DMS 273 (cell line): ENCODE data around the gene FGD2.
"Not testable (repeated sequence)": the region's sequence is repeated elsewhere in the genome, so short reads cannot be mapped to it uniquely, and the experiment has no call there.

Experiments used
- DNase-seq: peaks from one replicate; lab custom pipeline; 2025; ENCODE audit not compliant: unreplicated experiment; lab: John Stamatoyannopoulos, UW

Gene FGD2

GRCh38 chr6:37038292-37039198 lies 33.1 kb downstream of the FGD2 start:
- peak; percentile 91 for DNase-seq

GRCh38 chr6:37039958-37040357 lies 34.5 kb downstream of the FGD2 start:
- no peak for DNase-seq

DNA sequence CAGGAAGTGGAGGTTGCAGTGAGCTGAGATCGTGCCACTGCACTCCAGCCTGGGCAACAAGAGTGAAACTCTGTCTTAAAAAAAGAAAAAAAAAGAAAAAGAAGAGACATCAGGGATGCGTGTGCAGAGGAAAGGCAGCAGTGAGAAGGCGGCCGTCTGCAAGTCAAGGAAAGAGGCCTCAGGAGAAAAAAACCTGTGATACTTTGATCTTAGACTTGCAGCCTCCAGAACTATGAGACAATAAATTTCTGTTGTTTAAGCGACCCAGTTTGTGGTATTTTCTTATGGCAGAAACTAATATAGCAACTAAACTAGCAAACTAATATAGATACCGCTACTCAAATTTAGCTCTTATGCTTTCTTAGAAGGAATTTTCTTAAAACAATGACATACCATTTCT lies 36.1 kb downstream of the FGD2 start:
- no peak for DNase-seq

GRCh38 chr6:37042150-37042549 lies 36.7 kb downstream of the FGD2 start:
- DNase-seq = no peak

- DNase-seq = not testable (repeated sequence)
Measured at GRCh38 chr6:37043091-37043490, 37.6 kb downstream of the FGD2 start.

DNA sequence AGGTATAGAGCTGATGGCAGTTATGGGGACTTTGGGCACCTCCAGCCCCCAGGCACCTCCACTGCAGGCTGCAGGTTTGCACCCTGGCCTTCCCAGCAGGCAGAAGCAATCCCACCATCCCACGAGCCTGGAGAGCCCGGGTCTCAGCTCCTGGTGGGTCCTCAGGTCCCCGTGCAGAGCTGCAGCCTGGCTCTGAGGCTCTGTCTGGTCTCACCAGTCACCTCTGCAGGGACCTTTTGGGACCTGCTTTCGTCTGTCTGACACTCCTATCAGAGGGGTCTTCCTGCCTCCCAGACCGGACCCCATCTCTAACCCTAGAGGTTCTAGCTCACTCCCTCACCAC lies 41.9 kb downstream of the FGD2 start:
- no peak for DNase-seq

GRCh38 chr6:37047689-37048402 lies 42.4 kb downstream of the FGD2 start:
- no peak for DNase-seq

DNA sequence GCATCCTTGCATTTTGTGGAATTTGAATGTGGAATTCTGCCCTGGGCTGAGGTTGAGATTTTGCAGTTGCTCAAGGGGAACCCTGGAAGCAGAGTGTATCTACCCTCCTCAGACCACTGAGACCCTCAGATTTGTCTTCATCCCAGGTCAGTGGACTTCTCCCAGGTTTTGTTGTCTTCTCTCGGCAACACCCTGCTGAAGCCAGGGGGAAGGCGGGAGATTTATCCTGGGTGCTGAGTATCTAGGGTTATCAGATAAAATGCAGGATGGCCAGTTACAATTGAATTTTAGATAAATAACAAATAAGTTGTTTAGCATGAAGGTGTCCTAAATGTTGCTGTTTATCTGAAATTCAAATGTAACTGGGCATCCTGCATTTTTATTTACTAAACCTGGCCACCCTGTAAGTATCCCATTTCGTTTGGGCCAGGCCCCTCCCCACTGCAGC lies 43.0 kb downstream of the FGD2 start:
- DNase-seq = no peak

DNA sequence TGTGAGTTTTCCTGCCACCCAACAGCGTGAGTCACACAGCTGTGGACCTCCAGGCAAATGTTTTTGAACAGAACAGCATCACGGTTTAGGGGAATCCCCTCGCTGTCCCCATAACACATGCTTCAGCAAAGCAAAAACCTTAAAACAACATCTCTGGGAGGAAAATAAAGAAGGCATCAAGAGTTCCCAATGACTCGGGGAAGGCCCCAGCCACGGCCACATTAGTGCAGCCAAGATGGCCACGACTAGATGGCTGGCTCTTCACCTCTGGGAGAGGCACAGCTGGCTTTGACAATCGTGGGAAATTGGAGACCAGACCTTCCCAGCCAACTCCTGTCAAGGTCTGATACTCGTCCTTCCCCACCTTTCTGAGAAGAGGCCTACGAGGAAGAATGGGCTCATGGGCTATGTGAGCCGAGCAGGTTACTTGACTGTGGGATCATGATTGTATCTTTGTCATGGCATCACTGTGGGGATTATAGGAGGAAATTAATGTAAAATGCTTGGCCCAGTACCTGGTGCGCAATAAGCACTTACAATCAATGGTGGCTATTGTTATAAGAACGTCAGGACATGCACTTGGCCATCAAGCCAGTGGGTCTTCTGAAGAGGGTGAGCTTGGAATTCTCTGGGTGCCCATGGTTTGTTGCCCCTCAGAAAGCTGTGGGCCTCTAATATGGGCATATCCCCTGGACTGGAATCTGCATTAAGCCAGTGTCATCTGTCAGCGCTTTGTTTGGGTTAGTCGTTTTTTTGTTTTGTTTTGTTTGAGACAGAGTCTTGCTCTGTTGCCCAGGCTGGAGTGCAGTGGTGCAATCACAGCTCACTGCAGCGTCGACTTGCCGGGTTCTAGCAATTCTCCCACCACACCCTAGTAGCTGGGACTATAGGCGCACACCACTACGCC lies 43.6 kb downstream of the FGD2 start:
- no peak for DNase-seq

- DNase-seq = no peak
Measured at GRCh38 chr6:37049758-37050044, 44.2 kb downstream of the FGD2 start.

DNA sequence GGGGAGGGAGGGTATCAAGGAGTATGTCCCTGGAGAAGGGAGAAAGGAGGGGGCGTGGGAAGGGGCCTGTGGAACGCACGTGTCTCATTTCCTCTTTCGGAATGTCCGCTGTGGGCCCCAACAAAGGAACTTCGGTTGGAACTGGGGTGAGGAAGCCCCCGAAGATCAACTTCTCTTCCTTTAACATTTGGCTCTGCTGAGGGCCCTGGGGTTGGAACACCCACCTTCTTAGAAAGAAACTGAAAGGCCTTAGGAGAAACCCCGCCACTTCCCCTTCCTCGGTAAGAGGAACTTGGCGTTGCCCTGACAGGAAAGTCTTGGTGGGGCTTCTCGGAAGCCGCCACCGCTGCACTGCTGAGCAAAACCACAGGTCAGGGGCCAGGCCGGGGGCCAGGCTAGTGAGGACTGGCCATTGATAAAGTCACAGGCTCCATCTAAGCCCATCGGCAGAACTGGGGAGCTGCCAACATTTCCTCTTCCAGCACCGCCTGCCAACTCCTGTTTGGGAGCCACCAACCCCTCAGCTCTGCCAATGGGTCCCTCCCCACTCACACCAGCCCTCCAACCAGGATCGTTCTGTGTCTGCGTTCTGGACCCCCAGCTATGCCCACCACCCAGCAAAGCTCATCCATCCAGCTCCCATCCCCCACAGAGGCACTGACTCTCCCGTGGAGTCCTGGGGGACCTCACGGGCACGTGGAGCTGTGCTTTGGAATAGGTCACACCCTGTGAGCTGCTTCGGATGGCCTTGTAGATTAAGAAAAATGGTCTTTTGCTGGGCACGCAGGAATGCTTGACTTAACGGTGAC lies 44.8 kb downstream of the FGD2 start:
- no peak for DNase-seq

DNA sequence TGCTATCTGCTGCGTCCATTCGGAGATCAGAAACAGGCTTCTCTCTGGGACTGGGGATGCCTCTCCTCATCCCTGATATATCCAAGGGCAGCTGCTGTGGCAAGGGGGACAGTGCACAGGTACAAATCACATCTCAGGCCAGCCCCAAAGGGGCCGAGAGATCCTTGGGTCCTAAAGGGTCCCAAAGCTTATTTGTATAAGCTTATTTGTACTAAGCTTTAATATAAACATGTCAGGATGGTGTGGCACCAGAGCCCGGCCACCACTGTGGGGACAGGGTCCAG lies 45.3 kb downstream of the FGD2 start:
- DNase-seq = no peak

GRCh38 chr6:37051138-37052026 lies 45.9 kb downstream of the FGD2 start:
- DNase-seq = peak; percentile 93

- DNase-seq = peak; percentile 36
Measured at GRCh38 chr6:37052027-37052628, 46.7 kb downstream of the FGD2 start.

GRCh38 chr6:37053683-37054082 lies 48.2 kb downstream of the FGD2 start:
- DNase-seq = no peak

- DNase-seq = no peak
Measured at GRCh38 chr6:37054171-37054570, 48.7 kb downstream of the FGD2 start.

DNA sequence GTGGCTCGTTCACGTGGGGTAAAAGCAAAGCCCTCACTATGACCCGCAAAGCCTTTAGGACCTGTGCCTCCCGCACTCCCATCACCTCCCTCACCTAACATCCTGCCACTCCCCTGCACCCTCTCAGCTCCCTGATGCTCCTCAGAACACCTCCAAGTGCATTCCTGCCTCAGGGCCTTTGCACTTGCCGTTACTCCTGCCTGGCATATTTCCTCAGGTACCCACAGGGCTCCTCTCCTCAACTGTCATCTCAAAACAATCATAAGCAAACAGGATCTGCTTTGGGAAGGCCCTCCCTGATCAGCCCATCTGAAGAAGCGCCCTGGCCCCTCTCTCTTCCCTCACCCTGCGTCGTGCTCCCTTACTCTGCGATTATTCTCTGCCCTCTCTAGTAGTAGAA lies 49.1 kb downstream of the FGD2 start:
- DNase-seq = no peak

DNA sequence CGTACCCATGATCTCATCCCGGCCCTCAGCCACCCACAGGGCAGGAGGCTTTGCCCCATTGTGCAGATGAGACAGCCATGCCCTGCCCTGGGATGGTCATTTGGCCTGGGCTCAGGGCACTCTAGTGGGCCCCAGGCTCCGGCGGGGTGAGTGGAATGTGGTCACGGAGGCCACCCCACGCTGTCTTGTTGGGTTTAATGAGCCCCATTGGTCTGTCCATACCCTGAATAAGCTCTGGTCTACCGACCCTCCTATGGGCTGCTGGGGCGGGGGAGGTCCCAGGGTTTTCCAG lies 50.6 kb downstream of the FGD2 start:
- DNase-seq = no peak

DNA sequence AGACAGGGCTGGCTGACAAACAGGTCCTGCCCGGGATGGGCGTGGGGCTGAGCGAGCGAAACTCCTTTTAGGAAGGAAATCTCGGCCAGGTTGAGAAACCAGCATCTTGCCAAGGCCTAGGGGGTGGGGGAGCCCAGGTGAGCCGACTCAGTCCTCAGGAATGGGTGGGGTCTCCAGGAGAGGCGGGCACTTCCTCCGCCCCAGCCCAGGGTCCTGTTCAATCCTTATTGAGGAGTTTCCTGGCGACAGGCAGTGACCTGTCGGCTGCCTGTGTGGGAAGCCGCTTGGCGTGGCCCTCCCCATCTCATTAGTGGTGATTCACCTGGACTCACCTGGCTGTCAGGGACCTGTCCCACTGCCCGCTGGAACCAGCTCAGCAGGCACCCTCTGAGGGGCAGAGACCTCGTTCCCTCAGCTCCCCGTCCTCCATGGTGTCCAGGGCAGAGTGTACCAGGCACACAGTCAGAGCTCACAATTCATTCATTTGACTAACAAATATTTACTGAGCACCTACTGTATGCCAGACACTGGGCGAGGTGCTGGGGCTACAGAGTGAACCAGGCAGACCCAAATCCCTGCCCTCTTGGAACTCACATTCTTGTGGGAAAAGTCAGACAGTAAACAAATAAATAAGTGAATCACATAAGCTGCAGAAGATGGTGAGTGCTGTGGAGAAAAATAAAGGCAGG lies 51.1 kb downstream of the FGD2 start:
- no peak for DNase-seq
